Effector memory CD4-positive, alpha-beta T cell (primary cell): ENCODE data around the gene ARHGAP26.

Experiments
- DNase-seq, 3 donors: peaks; one replicate each; pipeline ENCODE4 v3.0.0-alpha.2; 2020
- H3K27ac ChIP-seq: 2 replicates; pipeline ENCODE4 v1.7.0; 2013; ENCODE audit warnings: mild to moderate bottlenecking, low read length, moderate library complexity; ENCODE audit not compliant: insufficient read depth, poor library complexity, severe bottlenecking
- H3K27me3 ChIP-seq: replicated peaks from 2 replicates; pipeline ENCODE4 v1.7.0; 2013; ENCODE audit warnings: mild to moderate bottlenecking, low read length; ENCODE audit not compliant: insufficient read depth, control insufficient read depth, poor library complexity, severe bottlenecking
- H3K36me3 ChIP-seq: 2 replicates; pipeline ENCODE4 v1.7.0; 2013; ENCODE audit warnings: mild to moderate bottlenecking, low read length, moderate library complexity; ENCODE audit not compliant: control insufficient read depth, insufficient read depth
- H3K4me1 ChIP-seq: 2 replicates; pipeline ENCODE4 v1.7.0; 2013; ENCODE audit warnings: low read length, mild to moderate bottlenecking; ENCODE audit not compliant: control insufficient read depth, insufficient read depth, poor library complexity, severe bottlenecking
- H3K4me3 ChIP-seq: 2 replicates; pipeline ENCODE4 v1.7.0; 2013; ENCODE audit warnings: low read length, low read depth, mild to moderate bottlenecking; ENCODE audit not compliant: insufficient read depth, poor library complexity, severe bottlenecking
- H3K9me3 ChIP-seq: 2 replicates; pipeline ENCODE4 v1.7.0; 2013; ENCODE audit warnings: mild to moderate bottlenecking, low read length, moderate library complexity; ENCODE audit not compliant: control insufficient read depth

The ARHGAP26 gene

GRCh38 chr5:143207563-143208364 is 437.6 kb downstream of the ARHGAP26 start:
- H3K36me3 ChIP-seq: no peaks in the 10 kb centered on the region
- no peak overlapping the region for H3K4me3 ChIP-seq
- no peak for DNase-seq
- H3K27me3 ChIP-seq: no peaks in the 10 kb centered on the region
- no peaks in the 10 kb centered on the region for H3K4me1 ChIP-seq
- no peaks in the 10 kb centered on the region for H3K9me3 ChIP-seq
- no peak overlapping the region for H3K27ac ChIP-seq

- no peaks in the 10 kb centered on the region for H3K27me3 ChIP-seq
- no peaks in the 10 kb centered on the region for H3K36me3 ChIP-seq
- DNase-seq: no peak
- H3K4me3 ChIP-seq: no peak overlapping the region
- no peak overlapping the region for H3K27ac ChIP-seq
- H3K4me1 ChIP-seq: no peaks in the 10 kb centered on the region
- no peaks in the 10 kb centered on the region for H3K9me3 ChIP-seq
These were observed 438.1 kb downstream of the ARHGAP26 start for GRCh38 chr5:143208365-143208641.

GRCh38 chr5:143208781-143209510 is 438.8 kb downstream of the ARHGAP26 start:
- H3K9me3 ChIP-seq: no peaks in the 10 kb centered on the region
- H3K4me3 ChIP-seq: no peak overlapping the region
- no peaks in the 10 kb centered on the region for H3K4me1 ChIP-seq
- no peak overlapping the region for H3K27ac ChIP-seq
- H3K36me3 ChIP-seq: no peaks in the 10 kb centered on the region
- H3K27me3 ChIP-seq: no peaks in the 10 kb centered on the region
- no peak for DNase-seq

- H3K9me3 ChIP-seq: no peaks in the 10 kb centered on the region
- H3K4me1 ChIP-seq: no peaks in the 10 kb centered on the region
- DNase-seq: no peak
- no peaks in the 10 kb centered on the region for H3K27me3 ChIP-seq
- H3K4me3 ChIP-seq: no peak overlapping the region
- no peaks in the 10 kb centered on the region for H3K36me3 ChIP-seq
- H3K27ac ChIP-seq: no peak overlapping the region
These were observed 439.8 kb downstream of the ARHGAP26 start for GRCh38 chr5:143209881-143210395.

DNA sequence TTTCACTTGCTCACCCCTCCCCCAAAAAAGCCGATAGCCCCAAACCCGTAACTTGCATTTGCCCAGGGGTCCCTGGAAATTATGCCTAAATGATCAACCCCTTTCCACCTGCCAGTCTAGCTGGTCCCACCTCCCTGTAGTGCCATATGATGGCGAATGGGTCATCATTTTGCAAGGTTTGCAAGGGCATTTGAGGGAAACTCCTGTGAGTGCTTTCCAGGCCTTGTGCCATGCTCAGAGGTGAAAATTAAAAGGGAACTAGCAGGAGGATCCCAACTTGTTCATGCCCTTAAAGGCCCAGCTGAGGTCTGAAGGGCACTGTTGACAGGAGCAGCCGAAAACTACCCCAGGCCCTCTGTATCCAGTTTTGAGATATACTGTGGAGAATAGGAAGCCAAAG is 440.4 kb downstream of the ARHGAP26 start:
- no peak for DNase-seq
- no peak overlapping the region for H3K27ac ChIP-seq
- no peaks in the 10 kb centered on the region for H3K36me3 ChIP-seq
- no peaks in the 10 kb centered on the region for H3K4me1 ChIP-seq
- H3K9me3 ChIP-seq: no peaks in the 10 kb centered on the region
- no peaks in the 10 kb centered on the region for H3K27me3 ChIP-seq
- no peak overlapping the region for H3K4me3 ChIP-seq

- no peak overlapping the region for H3K27ac ChIP-seq
- DNase-seq: no peak
- no peaks in the 10 kb centered on the region for H3K36me3 ChIP-seq
- no peaks in the 10 kb centered on the region for H3K27me3 ChIP-seq
- H3K4me1 ChIP-seq: no peaks in the 10 kb centered on the region
- no peaks in the 10 kb centered on the region for H3K9me3 ChIP-seq
- no peak overlapping the region for H3K4me3 ChIP-seq
These were observed 442.1 kb downstream of the ARHGAP26 start for GRCh38 chr5:143212261-143212660.

DNA sequence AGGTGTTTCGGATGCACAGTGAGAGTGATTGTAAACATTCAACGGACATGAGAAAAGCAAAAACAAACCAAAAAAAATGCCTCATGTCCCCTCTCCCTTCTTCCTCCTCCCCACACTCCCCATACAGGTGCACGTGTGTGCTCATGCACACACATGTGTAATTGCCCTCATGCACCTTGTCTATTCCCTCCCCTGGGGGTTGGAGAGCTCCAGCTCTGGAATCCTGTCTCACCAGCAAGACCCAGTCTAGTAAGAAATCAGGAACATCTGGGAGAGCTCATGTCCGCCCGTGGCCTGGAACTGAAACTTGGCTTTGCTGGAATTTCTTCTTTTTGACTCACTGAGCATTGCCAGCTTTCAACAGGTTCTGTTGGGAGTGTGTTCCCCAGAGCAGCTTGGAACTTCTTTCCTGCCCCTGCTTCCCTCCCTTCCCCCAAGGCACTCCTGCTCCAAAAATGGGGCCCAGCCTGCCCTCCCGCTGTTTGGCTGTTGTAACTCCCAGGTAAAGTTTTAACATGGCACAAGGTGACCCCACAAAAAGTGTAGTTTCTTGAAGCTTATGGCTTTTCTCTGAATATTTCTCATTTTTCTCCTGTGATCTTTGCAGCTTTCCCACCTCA is 443.2 kb downstream of the ARHGAP26 start:
- Histone ChIP-seq H3K4me3 (no peak overlapping the region), H3K4me1 (no peaks in the 10 kb centered on the region), H3K27me3 (no peaks in the 10 kb centered on the region), H3K9me3 (no peaks in the 10 kb centered on the region), H3K36me3 (no peaks in the 10 kb centered on the region), H3K27ac (no peak overlapping the region)
- DNase-seq: no peak

- H3K4me1 ChIP-seq: no peaks in the 10 kb centered on the region
These were observed 443.7 kb downstream of the ARHGAP26 start for GRCh38 chr5:143213851-143214363.

GRCh38 chr5:143214458-143214857 is 444.3 kb downstream of the ARHGAP26 start:
- Histone ChIP-seq H3K4me3 (no peak overlapping the region), H3K9me3 (no peaks in the 10 kb centered on the region), H3K4me1 (no peaks in the 10 kb centered on the region), H3K27ac (no peak overlapping the region), H3K27me3 (no peaks in the 10 kb centered on the region), H3K36me3 (no peaks in the 10 kb centered on the region)
- DNase-seq: no peak

More at GRCh38 chr5:143213851-143214363, 443.7 kb downstream of the ARHGAP26 start:
- H3K4me3 ChIP-seq: no peak overlapping the region
- H3K27me3 ChIP-seq: no peaks in the 10 kb centered on the region
- DNase-seq: no peak
- H3K9me3 ChIP-seq: no peaks in the 10 kb centered on the region
- H3K36me3 ChIP-seq: no peaks in the 10 kb centered on the region
- H3K27ac ChIP-seq: no peak overlapping the region

DNA sequence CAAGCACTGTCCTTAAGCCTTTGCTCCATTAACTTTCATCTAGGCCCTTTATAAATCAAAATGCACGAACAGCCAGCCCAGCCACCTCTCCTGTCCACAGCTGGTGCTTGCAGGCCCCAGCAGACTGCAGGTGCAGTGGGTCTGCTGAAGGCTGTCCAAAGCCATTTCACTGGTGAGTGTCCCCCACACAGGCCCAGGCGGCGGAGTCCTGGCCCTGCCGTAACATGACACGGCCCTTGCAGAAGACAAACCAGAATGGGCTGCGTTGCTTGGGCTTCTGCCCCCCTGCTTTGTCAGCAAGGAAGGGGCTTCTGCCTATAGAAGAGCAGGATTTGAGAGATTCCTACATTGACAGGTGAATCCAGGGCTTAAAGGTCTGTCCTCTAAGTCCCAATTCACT is 444.7 kb downstream of the ARHGAP26 start:
- Histone ChIP-seq H3K27me3 (no peaks in the 10 kb centered on the region), H3K4me1 (no peaks in the 10 kb centered on the region), H3K4me3 (no peak overlapping the region), H3K27ac (no peak overlapping the region), H3K36me3 (no peaks in the 10 kb centered on the region), H3K9me3 (no peaks in the 10 kb centered on the region)
- DNase-seq: no peak
